Keratinocyte (primary cell): ENCODE measurements around the gene NR1H3. TPM values are rescaled to one million over a fixed set of nuclear protein-coding genes. Genes with fewer than 3 reads are reported as not detected.

Experiments
- DNase-seq: peaks from one replicate; pipeline ENCODE4 v3.0.0-alpha.2; 2011; ENCODE audit warnings: low read depth, missing footprints, low spot score
- FAIRE-seq: peaks from 2 replicates; lab custom pipeline; 2011; peaks lifted over from hg19 to GRCh38; lab: Jason Lieb, UNC
- H2AFZ ChIP-seq: 2 replicates; pipeline ENCODE4 v1.6.0; 2012; ENCODE audit warnings: low read length, control low read depth, inconsistent platforms; ENCODE audit not compliant: control insufficient read depth
- H3K27ac ChIP-seq: 2 replicates; pipeline ENCODE4 v1.5.1; 2011; ENCODE audit warnings: low read length; ENCODE audit not compliant: control insufficient read depth, insufficient read depth
- H3K27me3 ChIP-seq: 3 replicates; pipeline ENCODE4 v1.6.0; 2011; ENCODE audit warnings: low read length; ENCODE audit not compliant: control insufficient read depth, insufficient read depth; ENCODE audit errors: extremely low read depth
- H3K36me3 ChIP-seq, 2 experiments: 2 replicates in 1 of 2; 3 replicates in 1 of 2; pipeline ENCODE4 v1.5.1; 2011; ENCODE audit warnings: low read length in 2 of 2, mild to moderate bottlenecking in 1 of 2; ENCODE audit not compliant: control insufficient read depth in 2 of 2, insufficient read depth in 2 of 2; ENCODE audit errors: extremely low read depth in 1 of 2
- H3K4me1 ChIP-seq: 3 replicates; pipeline ENCODE4 v1.5.1; 2011; ENCODE audit warnings: low read length; ENCODE audit not compliant: control insufficient read depth, insufficient read depth; ENCODE audit errors: extremely low read depth
- H3K4me2 ChIP-seq: 3 replicates; pipeline ENCODE4 v1.6.0; 2011; ENCODE audit warnings: low read depth, low read length; ENCODE audit not compliant: control insufficient read depth, insufficient read depth; ENCODE audit errors: extremely low read depth
- H3K4me3 ChIP-seq, 3 experiments: fragments of 200-600 bp in 1 of 3; sonication (generic) in 1 of 3; 2 replicates in 2 of 3; 3 replicates in 1 of 3; pipeline ENCODE4 v1.5.1; 2011 to 2016; ENCODE audit warnings: low read length in 3 of 3, mild to moderate bottlenecking in 3 of 3, control low read depth in 2 of 3, inconsistent platforms in 1 of 3, low read depth in 1 of 3, mixed read lengths in 1 of 3, mixed run types in 1 of 3, moderate library complexity in 1 of 3; ENCODE audit not compliant: control insufficient read depth in 2 of 3, insufficient read depth in 2 of 3; ENCODE audit errors: extremely low read depth in 1 of 3
- H3K79me2 ChIP-seq: 2 replicates; pipeline ENCODE4 v1.6.0; 2012; ENCODE audit warnings: low read length; ENCODE audit not compliant: control insufficient read depth, insufficient read depth
- H3K9ac ChIP-seq: 3 replicates; pipeline ENCODE4 v1.6.0; 2011; ENCODE audit warnings: low read length; ENCODE audit not compliant: control insufficient read depth, insufficient read depth; ENCODE audit errors: extremely low read depth
- H3K9me1 ChIP-seq: 3 replicates; pipeline ENCODE4 v1.6.0; 2011; ENCODE audit warnings: low read length; ENCODE audit not compliant: control insufficient read depth, insufficient read depth; ENCODE audit errors: extremely low read depth
- H3K9me3 ChIP-seq: 2 replicates; pipeline ENCODE4 v1.5.1; 2012; ENCODE audit warnings: low read depth, low read length; ENCODE audit not compliant: control insufficient read depth
- H4K20me1 ChIP-seq: 3 replicates; pipeline ENCODE4 v1.6.0; 2011; ENCODE audit warnings: low read length; ENCODE audit not compliant: control insufficient read depth, insufficient read depth; ENCODE audit errors: extremely low read depth
- EZH2 ChIP-seq: IDR thresholded peaks from one replicate; pipeline ENCODE4 v1.6.1; 2012; ENCODE audit warnings: inconsistent platforms, mild to moderate bottlenecking, low read length, moderate library complexity
- dilution Hi-C: fragments of 300-500 bp; cut with MboI; formaldehyde crosslinking; loops from one replicate; pipeline ENCODE4 v1.7.0; 2020; ENCODE audit warnings: low sequenced_read_pairs; ENCODE audit not compliant: extremely low pct_ligation_motif_present
- polyA plus RNA-seq, 5 experiments: library from polyadenylated mRNA; depleted of rRNA in 3 of 5; stranded (reverse) in 3 of 5; stranded (forward) in 1 of 5; unstranded in 1 of 5; fragments of >200 nt; gene quantifications; 1 replicate in 1 of 5; 2 replicates in 3 of 5; 3 replicates in 1 of 5; pipeline versions ENCODE4 v1.2.1 to v1.2.3, GENCODE V29; 2011 to 2012; ENCODE audit warnings: missing spikeins in 2 of 5, low read depth in 1 of 5, low replicate concordance in 1 of 5
- TF ChIP-seq, protein P1 (sequence below), 3 experiments: IDR thresholded peaks in 1 of 3; conservative IDR thresholded peaks in 1 of 3; optimal IDR thresholded peaks in 1 of 3; 2 replicates in 2 of 3; 3 replicates in 1 of 3; pipeline versions ENCODE3 to v1.5.1; 2011; ENCODE audit warnings: low read length in 3 of 3, mild to moderate bottlenecking in 3 of 3, moderate library complexity in 2 of 3, control low read depth in 1 of 3, inconsistent platforms in 1 of 3; ENCODE audit not compliant: insufficient read depth in 2 of 3; ENCODE audit errors: extremely low read depth in 1 of 3

The NR1H3 gene
- polyA plus RNA-seq, 1 donor (not counting 4 experiments of a cell fraction or from before 2014, with no cell fraction given) = 9.1 TPM

DNA sequence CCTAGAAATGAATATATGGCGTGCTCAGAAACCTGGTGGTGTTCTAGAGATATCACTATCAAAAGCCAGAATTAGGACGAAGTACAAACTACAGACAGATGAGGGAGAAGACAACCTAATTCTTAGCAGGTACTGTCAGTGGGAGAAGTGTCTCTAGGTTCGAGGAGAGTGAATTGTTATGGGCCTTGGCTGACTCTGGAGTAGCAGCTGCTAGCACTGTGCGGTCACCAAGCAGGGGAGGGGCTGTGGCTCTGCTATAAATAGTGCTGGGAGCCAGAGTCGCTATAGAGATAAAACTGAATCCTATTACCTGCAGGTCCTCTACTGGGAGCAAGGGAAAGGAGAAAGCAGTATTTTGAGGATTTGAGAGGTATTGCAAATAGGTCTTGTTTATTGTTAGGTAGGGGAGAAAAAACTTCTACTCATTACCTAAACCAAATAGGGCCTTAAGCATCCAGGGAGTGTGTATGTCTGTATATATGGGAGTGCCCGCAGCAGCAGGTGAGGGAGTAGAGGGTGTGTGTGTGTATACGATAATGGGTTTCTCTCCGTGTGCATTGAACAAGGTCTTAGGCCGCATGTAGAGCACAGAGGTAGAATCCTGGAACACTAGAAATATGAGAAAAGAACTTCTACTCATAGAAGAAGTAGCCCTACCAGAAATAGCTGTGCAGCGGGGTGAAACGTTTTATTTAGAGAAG, 14.3 kb downstream of the NR1H3 start:
- Histone ChIP-seq H2AFZ (no peak overlapping the region), H4K20me1 (no peaks in the 10 kb centered on the region), H3K9ac (no peak overlapping the region), H3K4me1 (peaks cover 17% of the 10 kb centered on the region), H3K4me3 (no peak overlapping the region), H3K9me1 (peaks cover 2% of the 10 kb centered on the region), H3K27me3 (no peaks in the 10 kb centered on the region), H3K4me2 (no peak overlapping the region), H3K27ac (no peak overlapping the region), H3K36me3 (peaks cover 0 to 15% of the 10 kb centered on the region in 2 experiments), H3K79me2 (peaks cover 32% of the 10 kb centered on the region), H3K9me3 (no peaks in the 10 kb centered on the region)
- no peak for TF ChIP-seq EZH2
- TF ChIP-seq, protein P1, sequence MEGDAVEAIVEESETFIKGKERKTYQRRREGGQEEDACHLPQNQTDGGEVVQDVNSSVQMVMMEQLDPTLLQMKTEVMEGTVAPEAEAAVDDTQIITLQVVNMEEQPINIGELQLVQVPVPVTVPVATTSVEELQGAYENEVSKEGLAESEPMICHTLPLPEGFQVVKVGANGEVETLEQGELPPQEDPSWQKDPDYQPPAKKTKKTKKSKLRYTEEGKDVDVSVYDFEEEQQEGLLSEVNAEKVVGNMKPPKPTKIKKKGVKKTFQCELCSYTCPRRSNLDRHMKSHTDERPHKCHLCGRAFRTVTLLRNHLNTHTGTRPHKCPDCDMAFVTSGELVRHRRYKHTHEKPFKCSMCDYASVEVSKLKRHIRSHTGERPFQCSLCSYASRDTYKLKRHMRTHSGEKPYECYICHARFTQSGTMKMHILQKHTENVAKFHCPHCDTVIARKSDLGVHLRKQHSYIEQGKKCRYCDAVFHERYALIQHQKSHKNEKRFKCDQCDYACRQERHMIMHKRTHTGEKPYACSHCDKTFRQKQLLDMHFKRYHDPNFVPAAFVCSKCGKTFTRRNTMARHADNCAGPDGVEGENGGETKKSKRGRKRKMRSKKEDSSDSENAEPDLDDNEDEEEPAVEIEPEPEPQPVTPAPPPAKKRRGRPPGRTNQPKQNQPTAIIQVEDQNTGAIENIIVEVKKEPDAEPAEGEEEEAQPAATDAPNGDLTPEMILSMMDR (optimal IDR thresholded peaks at IDR 0.05 in 1 of 3, IDR thresholded peaks at IDR 0.05 in 1 of 3, conservative IDR thresholded peaks at IDR 0.05 in 1 of 3; ENCODE audit: extremely low read depth in 1 of 3, insufficient read depth in 2 of 3, low read length in 3 of 3) = no peak
- FAIRE-seq (no peak), DNase-seq (no peak)
- dilution Hi-C loops = no loop called here

DNA sequence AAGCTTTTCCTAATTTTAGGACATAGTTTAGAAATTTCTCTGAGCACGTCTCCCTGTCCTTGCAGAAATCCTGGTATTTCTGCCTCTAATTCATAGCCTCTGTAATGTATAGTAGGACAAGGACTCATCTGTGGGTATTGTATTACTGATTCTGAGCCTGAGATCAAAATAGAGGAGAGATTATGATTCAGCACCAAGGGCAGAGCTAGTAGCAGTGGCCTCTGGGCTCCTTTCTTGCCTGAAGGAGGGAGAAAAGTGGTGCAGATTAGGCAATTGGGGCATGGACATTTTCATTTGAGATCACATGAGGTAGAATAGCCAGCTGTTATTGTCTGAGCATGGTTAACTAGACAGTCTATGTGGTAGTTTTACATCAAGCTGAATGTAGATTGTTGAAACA, 14.9 kb downstream of the NR1H3 start:
- Histone ChIP-seq H3K79me2 (peaks cover 32% of the 10 kb centered on the region), H4K20me1 (no peaks in the 10 kb centered on the region), H3K9ac (no peak overlapping the region), H3K27me3 (no peaks in the 10 kb centered on the region), H3K27ac (no peak overlapping the region), H3K36me3 (peaks cover 0 to 16% of the 10 kb centered on the region in 2 experiments), H3K9me1 (peaks cover 2% of the 10 kb centered on the region), H2AFZ (no peak overlapping the region), H3K4me1 (peaks cover 17% of the 10 kb centered on the region), H3K4me2 (no peak overlapping the region), H3K9me3 (no peaks in the 10 kb centered on the region), H3K4me3 (no peak overlapping the region)
- FAIRE-seq = no peak
- dilution Hi-C loops = no loop called here
- TF ChIP-seq, protein P1 (optimal IDR thresholded peaks at IDR 0.05 in 1 of 3, IDR thresholded peaks at IDR 0.05 in 1 of 3, conservative IDR thresholded peaks at IDR 0.05 in 1 of 3; ENCODE audit: extremely low read depth in 1 of 3, insufficient read depth in 2 of 3, low read length in 3 of 3) = no peak
- no peak for TF ChIP-seq EZH2
- DNase-seq = no peak
